GM10248 (cell line): Measurements from ENCODE around the gene FGF4.

Experiments used
- CTCF ChIA-PET: fragments of 300-600 bp; sonication (Branson Sonifier 250); formaldehyde crosslinking; extraction: SDS; loops from one replicate; lab custom pipeline; 2021; ENCODE audit warnings: antibody characterized with exemption; lab: Yijun Ruan, JAX
- POLR2A ChIA-PET: fragments of 350-650 bp; sonication (Branson Sonifier 250); formaldehyde crosslinking; extraction: SDS; loops from one replicate; lab custom pipeline; 2020; ENCODE audit warnings: antibody characterized with exemption; lab: Yijun Ruan, JAX
- DNase-seq: peaks from one replicate; pipeline ENCODE4 v3.0.0; 2012; ENCODE audit errors: extremely low spot score
- TF ChIP-seq, protein P1 (sequence below): IDR thresholded peaks from 2 replicates; pipeline ENCODE4 v1.5.1; 2012; ENCODE audit warnings: mild to moderate bottlenecking, low read depth; ENCODE audit errors: extremely low read depth, missing control alignments, control extremely low read depth

FGF4 gene

DNA sequence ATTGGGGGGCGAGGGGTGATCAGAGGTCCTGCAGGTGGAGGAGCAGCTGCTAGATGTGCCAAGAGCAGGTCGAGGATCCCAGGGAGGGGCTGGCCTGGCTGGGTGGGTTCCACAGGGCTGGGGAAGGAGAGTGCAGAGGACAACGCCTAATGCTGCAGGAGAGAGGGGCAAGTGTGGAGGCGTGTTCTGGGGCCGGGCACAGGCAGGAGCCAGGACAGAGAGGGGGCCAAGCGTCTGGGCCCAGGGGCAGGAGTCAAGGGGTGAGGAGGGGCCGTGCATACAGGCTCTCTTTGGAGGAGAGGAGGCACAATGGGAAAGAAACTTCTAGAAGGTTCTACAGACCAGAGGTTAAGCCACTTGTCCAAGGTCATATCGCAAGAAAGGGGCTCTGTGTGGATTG is 44.6 kb downstream of the FGF4 start:
- CTCF ChIA-PET = no interaction called here
- TF ChIP-seq, protein P1, sequence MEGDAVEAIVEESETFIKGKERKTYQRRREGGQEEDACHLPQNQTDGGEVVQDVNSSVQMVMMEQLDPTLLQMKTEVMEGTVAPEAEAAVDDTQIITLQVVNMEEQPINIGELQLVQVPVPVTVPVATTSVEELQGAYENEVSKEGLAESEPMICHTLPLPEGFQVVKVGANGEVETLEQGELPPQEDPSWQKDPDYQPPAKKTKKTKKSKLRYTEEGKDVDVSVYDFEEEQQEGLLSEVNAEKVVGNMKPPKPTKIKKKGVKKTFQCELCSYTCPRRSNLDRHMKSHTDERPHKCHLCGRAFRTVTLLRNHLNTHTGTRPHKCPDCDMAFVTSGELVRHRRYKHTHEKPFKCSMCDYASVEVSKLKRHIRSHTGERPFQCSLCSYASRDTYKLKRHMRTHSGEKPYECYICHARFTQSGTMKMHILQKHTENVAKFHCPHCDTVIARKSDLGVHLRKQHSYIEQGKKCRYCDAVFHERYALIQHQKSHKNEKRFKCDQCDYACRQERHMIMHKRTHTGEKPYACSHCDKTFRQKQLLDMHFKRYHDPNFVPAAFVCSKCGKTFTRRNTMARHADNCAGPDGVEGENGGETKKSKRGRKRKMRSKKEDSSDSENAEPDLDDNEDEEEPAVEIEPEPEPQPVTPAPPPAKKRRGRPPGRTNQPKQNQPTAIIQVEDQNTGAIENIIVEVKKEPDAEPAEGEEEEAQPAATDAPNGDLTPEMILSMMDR = no peak
- no peak for DNase-seq
- POLR2A ChIA-PET = no interaction called here

DNA sequence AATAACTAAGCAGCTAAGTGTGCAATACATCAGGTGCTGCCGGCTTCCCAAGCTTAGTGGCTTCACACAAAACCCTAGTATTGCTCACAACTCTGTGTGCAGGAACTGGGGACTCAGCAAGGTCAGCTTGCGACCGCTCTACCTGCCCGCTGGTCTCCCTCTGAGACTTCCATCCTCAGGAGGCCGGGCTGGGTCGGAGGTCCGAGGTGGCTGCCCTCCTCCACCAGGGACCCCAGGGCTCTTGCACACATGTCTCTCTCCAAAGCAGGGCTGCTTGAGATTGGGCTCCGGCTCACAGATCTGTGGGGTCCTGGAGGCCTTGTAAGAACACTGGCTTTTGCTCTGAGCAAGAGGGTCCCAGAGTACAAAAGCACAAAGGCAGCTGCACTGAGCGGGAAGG is 45.9 kb downstream of the FGF4 start:
- TF ChIP-seq, protein P1 = no peak
- ChIA-PET CTCF (interaction anchor here (1.0 kb wide), 1 partner anchor 10 kb away, joined by 3 read pairs; no protein-coding TSS in a partner anchor), POLR2A (interaction anchor here (0.5 kb wide), 1 partner anchor 479 kb away, joined by 6 read pairs; no protein-coding TSS in a partner anchor)
- no peak for DNase-seq

DNA sequence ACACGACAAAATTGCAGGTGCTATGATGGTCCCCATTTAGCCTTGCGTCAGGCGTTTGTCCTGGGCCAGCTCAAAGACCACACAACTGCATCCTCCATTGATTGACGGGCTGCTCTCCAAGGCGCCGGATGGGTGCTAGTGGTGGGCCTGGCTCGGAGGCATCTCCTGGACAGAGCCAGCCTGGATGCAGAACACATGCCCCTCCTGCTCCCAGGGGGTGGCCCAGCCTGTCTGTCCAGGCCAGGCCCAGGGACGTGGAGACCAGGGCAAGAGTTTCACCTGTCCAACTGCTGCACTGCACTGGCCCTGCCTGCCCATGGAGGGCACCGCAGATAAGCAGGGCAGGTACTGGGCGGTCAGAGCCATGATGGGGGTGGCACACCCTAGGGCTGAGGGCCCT is 47.9 kb downstream of the FGF4 start:
- TF ChIP-seq, protein P1 = no peak
- POLR2A ChIA-PET = no interaction called here
- CTCF ChIA-PET = no interaction called here
- no peak for DNase-seq

DNA sequence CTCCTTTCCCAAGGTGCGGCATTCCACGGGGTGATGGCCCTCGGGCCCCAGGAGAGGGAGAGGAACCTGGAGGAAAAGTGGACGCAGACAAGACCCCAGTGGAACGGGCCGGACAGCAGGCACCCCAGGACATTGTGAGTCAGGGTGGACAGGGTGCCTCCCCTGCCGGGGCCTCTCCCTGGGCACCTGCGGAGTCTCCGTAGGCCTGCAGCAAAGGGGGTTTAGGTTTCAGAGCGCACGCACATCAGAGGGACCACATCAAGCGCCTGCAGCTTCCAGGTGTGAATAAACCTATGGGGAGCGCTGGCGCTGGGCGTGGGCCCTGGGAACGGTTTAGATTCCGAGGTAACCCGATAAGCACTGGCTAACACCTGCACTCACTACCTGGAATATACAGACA is 48.7 kb downstream of the FGF4 start:
- POLR2A ChIA-PET = no interaction called here
- TF ChIP-seq, protein P1 = no peak
- CTCF ChIA-PET = no interaction called here
- no peak for DNase-seq

DNA sequence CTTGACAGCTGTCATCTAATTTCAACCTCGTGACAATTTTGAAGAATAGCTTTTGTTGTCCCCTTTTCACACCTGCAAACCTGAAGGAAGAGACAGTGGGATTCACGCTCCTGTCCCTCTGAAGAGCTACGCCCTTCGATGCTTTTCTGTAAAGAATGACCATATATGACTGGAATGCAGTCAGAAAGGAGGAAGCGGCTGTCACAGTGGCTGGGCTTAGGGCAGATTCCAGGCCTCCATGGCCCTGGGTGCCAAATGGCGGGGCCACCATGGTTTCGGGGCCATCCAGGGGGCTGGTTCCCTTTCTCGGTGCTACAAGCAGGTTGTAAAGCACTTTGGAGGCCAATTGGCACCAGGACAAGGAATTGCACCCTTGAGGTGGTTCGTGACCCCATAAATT is 49.1 kb downstream of the FGF4 start:
- ChIA-PET CTCF (no interaction called here), POLR2A (no interaction called here)
- TF ChIP-seq, protein P1 = no peak
- no peak for DNase-seq

DNA sequence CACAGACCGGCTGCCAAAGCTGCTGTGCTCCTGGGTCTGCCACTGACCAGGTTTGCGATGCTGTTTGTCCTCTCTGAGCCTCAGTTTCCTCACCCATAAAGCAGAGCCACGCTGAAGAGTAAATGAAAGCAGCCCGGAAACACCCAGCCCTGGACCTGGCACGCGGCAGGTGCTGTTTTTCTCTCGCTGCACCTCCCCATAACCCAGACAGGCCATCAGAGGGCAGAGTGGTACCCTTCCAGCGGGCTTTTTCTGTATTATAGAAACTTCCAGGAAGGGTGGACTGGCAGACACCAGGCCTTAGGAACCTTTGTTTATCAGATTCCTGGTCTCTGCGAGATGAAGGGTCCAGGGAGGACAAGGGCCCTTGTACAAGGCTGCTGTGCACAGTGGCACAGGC is 53.4 kb downstream of the FGF4 start:
- CTCF ChIA-PET = no interaction called here
- TF ChIP-seq, protein P1 = no peak
- no peak for DNase-seq
- POLR2A ChIA-PET = no interaction called here

DNA sequence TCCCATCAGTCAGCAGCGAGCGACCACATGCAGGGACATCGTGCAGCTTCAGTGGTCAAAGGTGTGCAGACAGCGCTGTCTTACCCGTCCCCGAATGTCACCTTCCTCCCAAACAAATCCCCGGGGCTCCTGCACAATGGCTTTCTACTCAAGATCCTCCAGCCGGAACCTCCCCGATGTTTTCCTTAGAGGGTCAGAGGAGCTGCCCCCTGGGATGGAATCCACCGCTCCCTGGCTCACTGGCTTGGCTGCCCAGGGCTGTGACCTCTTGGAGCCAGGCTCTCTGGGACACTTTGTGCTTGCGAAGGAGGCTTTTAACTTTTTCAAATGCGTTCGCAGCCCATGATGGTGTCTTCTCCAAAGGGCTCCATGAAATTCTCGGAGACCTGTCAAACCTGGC is 54.0 kb downstream of the FGF4 start:
- POLR2A ChIA-PET = no interaction called here
- CTCF ChIA-PET = no interaction called here
- TF ChIP-seq, protein P1 = no peak
- no peak for DNase-seq
